SK-N-SH (cell line): Measurements from ENCODE around the gene LECT2. TPM values are rescaled to one million over a fixed set of nuclear protein-coding genes. Genes with fewer than 3 reads are reported as not detected.

Source experiments
- CTCF ChIA-PET: fragments of 300-600, 350-600 bp; formaldehyde crosslinking; extraction: SDS; loops from one replicate; lab custom pipeline; 2021; lab: Yijun Ruan, JAX
- POLR2A ChIA-PET: fragments of 350-600 bp; sonication (Branson Sonifier 250); formaldehyde crosslinking; extraction: SDS; loops from one replicate; lab custom pipeline; 2020; ENCODE audit warnings: antibody characterized with exemption, inconsistent platforms; lab: Yijun Ruan, JAX
- DNase-seq: peaks from one replicate; pipeline ENCODE4 v3.0.0; 2012
- H2AFZ ChIP-seq: fragments of 200-600 bp; sonication (generic); 2 replicates; pipeline ENCODE4 v1.8.1; 2016; ENCODE audit warnings: antibody characterized with exemption, mild to moderate bottlenecking, low read depth
- H3F3A ChIP-seq: fragments of 200-600 bp; sonication (generic); replicated peaks from 2 replicates; pipeline ENCODE3; 2016; ENCODE audit warnings: antibody characterized with exemption, mild to moderate bottlenecking; ENCODE audit not compliant: insufficient read depth
- H3K27ac ChIP-seq, 2 experiments: fragments of 200-500 bp in 1 of 2; fragments of 200-600 bp in 1 of 2; sonication (Bioruptor generic) in 1 of 2; sonication (generic), shearing (Covaris generic) in 1 of 2; 2 replicates each; pipeline versions ENCODE4 v1.5.1 to v1.6.1; 2014 to 2016; ENCODE audit warnings: low read depth in 2 of 2, inconsistent platforms in 1 of 2, low read length in 1 of 2, mild to moderate bottlenecking in 1 of 2, mixed read lengths in 1 of 2
- H3K27me3 ChIP-seq: fragments of 200-600 bp; sonication (generic), shearing (Covaris generic); 2 replicates; pipeline ENCODE4 v1.6.1; 2016; ENCODE audit warnings: mixed run types; ENCODE audit not compliant: insufficient read depth
- H3K36me3 ChIP-seq, 2 experiments: fragments of 200-500 bp in 1 of 2; fragments of 200-600 bp in 1 of 2; sonication (Bioruptor generic) in 1 of 2; sonication (generic) in 1 of 2; replicated peaks in 1 of 2; 2 replicates each; pipeline versions ENCODE3 to v1.5.1; 2014 to 2016; ENCODE audit warnings: low read length in 1 of 2, mild to moderate bottlenecking in 1 of 2; ENCODE audit not compliant: insufficient read depth in 2 of 2, control insufficient read depth in 1 of 2
- H3K4me1 ChIP-seq, 2 experiments: fragments of 200-500 bp in 1 of 2; fragments of 200-600 bp in 1 of 2; sonication (Bioruptor generic) in 1 of 2; sonication (generic), shearing (Covaris generic) in 1 of 2; 2 replicates each; pipeline versions ENCODE4 v1.5.1 to v1.6.1; 2014 to 2016; ENCODE audit warnings: low read depth in 1 of 2, low read length in 1 of 2, mixed run types in 1 of 2; ENCODE audit not compliant: insufficient read depth in 2 of 2, control insufficient read depth in 1 of 2
- H3K4me2 ChIP-seq: fragments of 200-600 bp; sonication (generic), shearing (Covaris generic); 2 replicates; pipeline ENCODE4 v1.6.1; 2017; ENCODE audit warnings: mixed run types
- H3K4me3 ChIP-seq, 2 experiments: fragments of 200-500 bp in 1 of 2; fragments of 200-600 bp in 1 of 2; sonication (Bioruptor generic) in 1 of 2; sonication (generic), shearing (Covaris generic) in 1 of 2; 2 replicates each; pipeline versions ENCODE4 v1.5.1 to v1.8.1; 2014 to 2016; ENCODE audit warnings: low read depth in 2 of 2, inconsistent platforms in 1 of 2, low read length in 1 of 2, mild to moderate bottlenecking in 1 of 2, mixed read lengths in 1 of 2, moderate library complexity in 1 of 2
- H3K79me2 ChIP-seq: fragments of 200-600 bp; sonication (generic); 2 replicates; pipeline ENCODE4 v1.8.1; 2017; ENCODE audit warnings: mild to moderate bottlenecking; ENCODE audit not compliant: insufficient read depth
- H3K9ac ChIP-seq: fragments of 200-600 bp; sonication (generic); 2 replicates; pipeline ENCODE4 v1.6.1; 2017; ENCODE audit warnings: mixed run types
- H3K9me2 ChIP-seq: fragments of 200-600 bp; sonication (generic); 2 replicates; pipeline ENCODE4 v1.6.1; 2017; ENCODE audit warnings: mixed run types
- H3K9me3 ChIP-seq: fragments of 200-600 bp; sonication (generic); 2 replicates; pipeline ENCODE4 v1.6.1; 2017; ENCODE audit warnings: mixed run types, mild to moderate bottlenecking, moderate library complexity
- H4K20me1 ChIP-seq: fragments of 200-600 bp; sonication (generic); 2 replicates; pipeline ENCODE4 v1.6.1; 2017; ENCODE audit warnings: mild to moderate bottlenecking, mixed run types; ENCODE audit not compliant: insufficient read depth
- CHD2 ChIP-seq: fragments of 150-350 bp; IDR thresholded peaks from 2 replicates; pipeline ENCODE4 v1.6.1; 2018; ENCODE audit warnings: low read length; ENCODE audit not compliant: partially characterized antibody
- ELF1 ChIP-seq: IDR thresholded peaks from 2 replicates; pipeline ENCODE4 v1.4.0; 2012
- EP300 ChIP-seq, 2 experiments: IDR thresholded peaks; 2 replicates each; pipeline versions ENCODE4 v1.4.0 to v1.6.1; 2012; ENCODE audit warnings: borderline replicate concordance in 1 of 2, low read depth in 1 of 2, low read length in 1 of 2
- EZH2phosphoT487 ChIP-seq: fragments of 200-600 bp; sonication (generic); IDR thresholded peaks from 2 replicates; pipeline ENCODE4 v1.6.1; 2017; ENCODE audit warnings: low read depth, mixed run types, mild to moderate bottlenecking, antibody characterized with exemption, moderate library complexity, borderline replicate concordance
- FOXJ3 ChIP-seq: sonication (generic); formaldehyde crosslinking; IDR thresholded peaks from 2 replicates; pipeline ENCODE4 v1.5.1; 2020; ENCODE audit warnings: mild to moderate bottlenecking, missing genetic modification reagents
- GATA2 ChIP-seq: sonication (generic); formaldehyde crosslinking; IDR thresholded peaks from 2 replicates; pipeline ENCODE4 v1.5.0; 2020; ENCODE audit warnings: mild to moderate bottlenecking, missing genetic modification reagents
- MAX ChIP-seq: IDR thresholded peaks from 2 replicates; pipeline ENCODE4 v1.4.0; 2012; ENCODE audit warnings: low read depth
- MXI1 ChIP-seq: IDR thresholded peaks from 2 replicates; pipeline ENCODE4 v1.6.1; 2012; ENCODE audit warnings: mild to moderate bottlenecking, low read depth, low read length, improper control_type of control experiment
- NFIC ChIP-seq: IDR thresholded peaks from 2 replicates; pipeline ENCODE4 v1.4.0; 2012; ENCODE audit warnings: borderline replicate concordance
- PBX3 ChIP-seq: IDR thresholded peaks from 2 replicates; pipeline ENCODE4; 2012
- POLR2AphosphoS5 ChIP-seq: IDR thresholded peaks from 2 replicates; pipeline ENCODE4 v1.6.1; 2012; ENCODE audit warnings: low read depth, low read length
- RFX5 ChIP-seq: IDR thresholded peaks from 2 replicates; pipeline ENCODE4 v1.6.1; 2012; ENCODE audit warnings: mild to moderate bottlenecking, improper control_type of control experiment, low read length
- RXRA ChIP-seq: IDR thresholded peaks from 2 replicates; pipeline ENCODE4 v1.4.0; 2012; ENCODE audit warnings: low read depth, mild to moderate bottlenecking, borderline replicate concordance
- SIN3A ChIP-seq: IDR thresholded peaks from 2 replicates; pipeline ENCODE4 v1.6.1; 2012; ENCODE audit warnings: low read depth, mild to moderate bottlenecking, low read length, moderate library complexity, borderline replicate concordance
- TEAD4 ChIP-seq: IDR thresholded peaks from 2 replicates; pipeline ENCODE4 v1.4.0; 2012; ENCODE audit warnings: mild to moderate bottlenecking, borderline replicate concordance; ENCODE audit not compliant: insufficient read depth
- USF2 ChIP-seq: fragments of 150-350 bp; IDR thresholded peaks from 2 replicates; pipeline ENCODE4 v1.6.1; 2017; ENCODE audit warnings: antibody characterized with exemption, low read length, low read depth, borderline replicate concordance
- YY1 ChIP-seq: IDR thresholded peaks from 2 replicates; pipeline ENCODE4 v1.4.0; 2012; ENCODE audit warnings: low read depth, mild to moderate bottlenecking
- WGBS: methylation state at CpG from one replicate; pipeline ENCODE4 v1.1.6; 2017; ENCODE audit warnings: low lambda C conversion rate; 5-methylcytosine and 5-hydroxymethylcytosine counted together
- polyA plus RNA-seq, 3 experiments: library from polyadenylated mRNA; depleted of rRNA; stranded (reverse); fragments of >200 nt; gene quantifications; 2 replicates each; pipeline ENCODE4 v1.2.3, GENCODE V29; 2012

Gene LECT2
- polyA plus RNA-seq, 1 of the 3 experiments (the other 2 are of a cell fraction), result 0.18 TPM

GRCh38 chr5:135993880-135994636 lies 39.3 kb upstream of the LECT2 start (continued):
- TF ChIP-seq POLR2AphosphoS5 (peak; percentile 98), FOXJ3 (CRISPR knock-in tag) (peak; percentile 93), GATA2 (CRISPR knock-in tag) (peak; percentile 84), PBX3 (peak; percentile 94), NFIC (peak; percentile 89), USF2 (no peak), MXI1 (peak; percentile 73; the same call in 1 of the 2 replicates), EZH2phosphoT487 (no peak), MAX (peak; percentile 73), EP300 (IDR thresholded peaks at IDR 0.05; ENCODE audit: borderline replicate concordance in 1 of 2, low read depth in 1 of 2, low read length in 1 of 2) (peak; percentile 97 to 99), YY1 (0 out of 2 replicates have a peak, but pooled peaks have one; percentile 14), ELF1 (peak; percentile 54; the same call in 1 of the 2 replicates), RFX5 (no peak; the same call in 1 of the 2 replicates), RXRA (peak; percentile 88), SIN3A (peak; percentile 93; the same call in 1 of the 2 replicates), CHD2 (peak; percentile 80), TEAD4 (peak; percentile 98)

- Histone ChIP-seq H3K4me3 (peak overlapping the region in 1 of 2 experiments; percentile 21; a peak in 2 of 4 replicates), H3K36me3 (no peaks in the 10 kb centered on the region), H3K4me1 (peaks cover 29 to 39% of the 10 kb centered on the region in 2 experiments), H2AFZ (no peak overlapping the region), H3K27ac (peak overlapping the region; percentile 97 to 98), H3K27me3 (no peaks in the 10 kb centered on the region), H4K20me1 (no peaks in the 10 kb centered on the region), H3K79me2 (peaks cover 4% of the 10 kb centered on the region; the same call in 1 of the 2 replicates), H3K4me2 (peak overlapping the region; percentile 51), H3F3A (peaks cover 48% of the 10 kb centered on the region), H3K9me3 (peaks cover 4% of the 10 kb centered on the region; the same call in 1 of the 2 replicates), H3K9me2 (no peaks in the 10 kb centered on the region), H3K9ac (peak overlapping the region; percentile 75)
- no peak for DNase-seq
- ChIA-PET CTCF (interaction anchor here (0.8 to 2.4 kb wide), 4 partner anchors 26 to 89 kb away, joined by 3 to 13 read pairs (median 6); no protein-coding TSS in a partner anchor), POLR2A (no interaction called here)
- TF ChIP-seq PBX3 (0 out of 2 replicates have a peak, but pooled peaks have one; percentile 25), RXRA (no peak)
- WGBS, result 39% methylated on average over 6 of the region's 6 CpGs
Measured at GRCh38 chr5:135993335-135993879, 38.6 kb upstream of the LECT2 start.
